Measurements from ENCODE around the gene C1QB. TPM values are rescaled to one million over a fixed set of nuclear protein-coding genes. Genes with fewer than 3 reads are reported as not detected.

C1QB gene
- total and polyA plus RNA-seq, 5 donors from 2014 or later: not detected

DNA sequence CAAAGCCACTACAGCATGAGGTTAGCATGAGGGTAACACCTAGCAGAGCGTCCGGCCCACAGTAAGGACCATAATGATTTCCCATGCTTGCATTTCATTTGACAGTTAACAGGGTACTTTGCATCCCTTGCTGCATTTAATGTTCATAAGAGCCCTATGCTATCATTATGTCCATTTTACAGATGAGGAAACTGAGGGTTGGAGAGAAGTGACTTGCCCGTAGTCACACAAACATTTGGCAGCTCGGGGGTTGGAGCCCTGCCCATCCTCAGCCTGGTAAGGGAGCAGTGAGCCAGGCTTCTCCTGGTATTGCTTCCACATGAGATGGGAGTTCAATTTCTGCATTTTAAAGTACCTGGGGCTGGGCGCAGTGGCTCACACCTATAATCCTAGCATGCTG, 41.1 kb downstream of the C1QB start:
- Mint-ChIP-seq H3K27ac (no peak overlapping the region), H3K4me1 (no peaks in the 10 kb centered on the region), H3K36me3 (no peaks in the 10 kb centered on the region), H3K9me3 (no peaks in the 10 kb centered on the region), H3K27me3 (no peaks in the 10 kb centered on the region), H3K4me3 (no peak overlapping the region)
- no peak overlapping the region for H3K27ac ChIP-seq (ENCODE audit: insufficient read depth, low read length, poor library complexity, severe bottlenecking)
- no peak overlapping the region for H3K4me3 ChIP-seq (ENCODE audit: low read depth, low read length)
- no peaks in the 10 kb centered on the region for H3K27me3 ChIP-seq (ENCODE audit: control insufficient read depth, insufficient read depth, low read length)
- no peaks in the 10 kb centered on the region for H3K9me3 ChIP-seq (ENCODE audit: control insufficient read depth in 2 of 2, low read length in 2 of 2)
- ATAC-seq (ENCODE audit: low read depth in 2 of 2) (no peak), DNase-seq (no peak)
- no peaks in the 10 kb centered on the region for H3K36me3 ChIP-seq (ENCODE audit: control insufficient read depth, insufficient read depth, low read length)
- no peaks in the 10 kb centered on the region for H3K4me1 ChIP-seq (ENCODE audit: control insufficient read depth, insufficient read depth, low read length, poor library complexity, severe bottlenecking)

DNA sequence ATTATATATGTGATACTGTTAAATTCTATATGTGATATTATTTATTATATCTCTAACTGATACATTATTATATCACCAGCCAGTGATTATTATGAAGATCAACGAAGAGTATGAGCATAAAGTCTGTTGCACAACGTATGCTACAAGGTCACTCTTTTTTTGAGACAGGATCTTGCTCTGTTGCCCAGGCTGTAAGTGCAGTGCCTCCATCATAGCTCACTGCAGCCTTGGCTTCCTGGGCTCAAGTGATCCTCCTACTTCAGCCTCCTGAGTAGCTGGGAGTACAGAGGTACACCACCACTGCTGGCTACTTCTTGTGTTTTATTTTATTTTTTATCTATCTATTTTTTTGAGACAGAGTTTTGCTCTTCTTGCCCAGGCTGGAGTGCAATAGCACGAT, 43.6 kb downstream of the C1QB start:
- no peaks in the 10 kb centered on the region for H3K36me3 Mint-ChIP-seq
- Histone ChIP-seq H3K4me1 (ENCODE audit: control insufficient read depth, insufficient read depth, low read length, poor library complexity, severe bottlenecking) (no peaks in the 10 kb centered on the region), H3K4me3 (ENCODE audit: low read depth, low read length) (no peak overlapping the region), H3K27me3 (ENCODE audit: control insufficient read depth, insufficient read depth, low read length) (no peaks in the 10 kb centered on the region), H3K9me3 (ENCODE audit: control insufficient read depth in 2 of 2, low read length in 2 of 2) (no peaks in the 10 kb centered on the region), H3K27ac (ENCODE audit: insufficient read depth, low read length, poor library complexity, severe bottlenecking) (no peak overlapping the region), H3K36me3 (ENCODE audit: control insufficient read depth, insufficient read depth, low read length) (no peaks in the 10 kb centered on the region)
- no peak overlapping the region for H3K27ac Mint-ChIP-seq
- DNase-seq: no peak
- no peak overlapping the region for H3K4me3 Mint-ChIP-seq
- H3K9me3 Mint-ChIP-seq: no peaks in the 10 kb centered on the region
- ATAC-seq (ENCODE audit: low read depth in 2 of 2): no peak
- H3K4me1 Mint-ChIP-seq: no peaks in the 10 kb centered on the region
- no peaks in the 10 kb centered on the region for H3K27me3 Mint-ChIP-seq

DNA sequence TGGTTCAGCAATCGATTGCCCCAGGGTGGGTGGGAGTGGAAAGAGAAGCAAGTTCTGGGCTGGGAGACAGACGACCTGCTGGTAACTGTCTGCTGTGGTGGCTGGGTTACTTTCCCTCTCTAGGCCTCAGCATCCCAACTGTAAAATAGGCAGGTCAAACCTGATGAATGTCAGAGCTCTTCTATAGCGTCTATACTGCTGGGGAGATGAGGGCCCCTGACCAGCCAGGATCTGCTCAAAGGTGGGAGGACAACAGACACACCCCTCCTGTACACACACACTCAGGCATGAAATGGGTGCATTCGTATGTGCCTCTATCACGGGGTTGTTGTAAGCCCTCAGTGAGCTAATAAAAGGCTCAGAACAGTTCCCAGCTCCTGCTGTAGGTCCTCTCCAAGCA, 44.9 kb downstream of the C1QB start:
- Histone ChIP-seq H3K27me3 (ENCODE audit: control insufficient read depth, insufficient read depth, low read length) (no peaks in the 10 kb centered on the region), H3K9me3 (ENCODE audit: control insufficient read depth in 2 of 2, low read length in 2 of 2) (no peaks in the 10 kb centered on the region), H3K4me1 (ENCODE audit: control insufficient read depth, insufficient read depth, low read length, poor library complexity, severe bottlenecking) (no peaks in the 10 kb centered on the region), H3K4me3 (ENCODE audit: low read depth, low read length) (no peak overlapping the region), H3K27ac (ENCODE audit: insufficient read depth, low read length, poor library complexity, severe bottlenecking) (no peak overlapping the region), H3K36me3 (ENCODE audit: control insufficient read depth, insufficient read depth, low read length) (no peaks in the 10 kb centered on the region)
- Mint-ChIP-seq H3K4me1 (no peaks in the 10 kb centered on the region), H3K27me3 (no peaks in the 10 kb centered on the region), H3K36me3 (no peaks in the 10 kb centered on the region), H3K27ac (no peak overlapping the region), H3K4me3 (no peak overlapping the region), H3K9me3 (no peaks in the 10 kb centered on the region)
- DNase-seq (no peak), ATAC-seq (ENCODE audit: low read depth in 2 of 2) (no peak)

DNA sequence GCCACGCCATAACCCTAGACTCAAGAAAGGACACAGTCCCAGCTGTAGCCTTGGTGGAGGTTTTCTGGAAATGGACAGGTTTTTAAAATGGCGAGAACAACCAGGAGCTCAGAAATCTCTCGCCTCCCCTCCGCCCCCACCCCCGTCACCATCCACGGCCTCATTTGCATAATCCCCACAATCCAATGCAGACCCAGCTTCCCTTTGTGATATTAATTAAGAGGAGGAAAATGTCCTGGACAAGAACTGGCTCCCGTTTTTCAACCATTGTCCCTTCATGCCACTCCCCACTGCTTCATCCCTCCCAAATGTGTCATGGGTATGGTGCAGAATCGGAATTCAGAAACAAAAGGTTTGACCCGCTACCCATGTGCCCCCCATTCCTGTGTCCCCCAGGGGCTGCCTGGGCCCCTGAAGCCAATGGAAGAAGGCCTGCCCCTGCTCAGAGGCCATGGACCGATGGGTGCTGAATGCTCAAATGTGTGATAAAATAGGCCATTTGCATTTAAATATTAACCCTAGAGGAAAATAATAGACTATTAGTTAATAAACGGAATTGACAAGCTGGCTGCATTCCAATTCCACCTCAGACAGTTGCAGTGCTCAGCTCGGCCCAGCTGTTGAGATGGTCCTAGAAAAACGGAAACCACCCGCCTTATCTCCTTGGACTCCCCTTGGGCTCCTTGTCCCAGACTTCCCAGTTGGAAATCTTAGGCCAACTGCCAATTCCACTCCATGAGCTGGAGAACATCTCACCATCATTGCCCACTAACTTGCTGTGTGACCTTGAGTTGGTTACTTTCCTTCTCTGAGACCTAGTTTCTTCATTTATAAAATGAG, 46.9 kb downstream of the C1QB start:
- H3K36me3 ChIP-seq (ENCODE audit: control insufficient read depth, insufficient read depth, low read length): no peaks in the 10 kb centered on the region
- no peak for DNase-seq
- no peak overlapping the region for H3K4me3 Mint-ChIP-seq
- no peak overlapping the region for H3K4me3 ChIP-seq (ENCODE audit: low read depth, low read length)
- H3K27ac ChIP-seq (ENCODE audit: insufficient read depth, low read length, poor library complexity, severe bottlenecking): no peak overlapping the region
- H3K36me3 Mint-ChIP-seq: no peaks in the 10 kb centered on the region
- no peaks in the 10 kb centered on the region for H3K9me3 Mint-ChIP-seq
- H3K27me3 ChIP-seq (ENCODE audit: control insufficient read depth, insufficient read depth, low read length): no peaks in the 10 kb centered on the region
- H3K27ac Mint-ChIP-seq: peak overlapping the region in 1 of 3 donors; percentile 80
- no peaks in the 10 kb centered on the region for H3K9me3 ChIP-seq (ENCODE audit: control insufficient read depth in 2 of 2, low read length in 2 of 2)
- no peak for ATAC-seq (ENCODE audit: low read depth in 2 of 2)
- H3K4me1 Mint-ChIP-seq: no peaks in the 10 kb centered on the region
- H3K4me1 ChIP-seq (ENCODE audit: control insufficient read depth, insufficient read depth, low read length, poor library complexity, severe bottlenecking): no peaks in the 10 kb centered on the region
- H3K27me3 Mint-ChIP-seq: peaks cover 10% of the 10 kb centered on the region

DNA sequence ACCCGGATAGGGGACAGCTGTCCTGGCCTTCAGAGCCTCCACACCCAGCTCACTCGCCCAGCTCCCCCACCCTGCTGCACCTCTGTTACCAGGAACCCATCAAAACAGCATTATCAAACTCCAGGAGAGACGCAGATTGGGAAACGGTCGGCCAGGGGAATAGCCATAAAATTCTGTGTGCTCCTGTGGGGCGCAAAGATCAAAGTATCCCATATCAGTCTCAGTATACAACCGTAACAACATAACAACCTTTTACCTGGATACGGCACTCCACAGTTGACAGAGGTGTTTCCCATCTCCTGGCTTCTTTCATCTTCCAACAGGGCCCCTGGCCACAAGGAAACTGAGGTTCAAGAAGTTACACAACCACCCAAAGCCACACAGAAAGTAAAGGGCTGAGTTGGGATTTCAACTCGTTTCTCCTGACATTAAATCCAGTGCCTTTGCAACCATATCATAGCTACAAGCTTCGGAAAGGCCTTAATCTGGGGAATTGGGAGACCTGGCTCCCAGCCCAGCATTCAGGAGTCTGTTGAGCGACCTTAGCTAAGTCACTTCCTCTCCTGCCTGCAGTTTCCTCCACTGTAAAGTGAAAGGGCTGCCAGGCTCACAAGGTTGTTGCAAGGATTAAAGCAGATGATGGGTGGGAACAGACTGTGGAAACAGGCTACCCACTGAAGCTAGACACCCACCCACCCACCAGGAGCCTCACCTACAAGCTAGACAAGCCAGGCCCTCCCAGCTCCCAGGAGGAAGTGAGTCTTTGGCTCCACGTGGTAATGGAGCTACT, 49.5 kb downstream of the C1QB start:
- no peaks in the 10 kb centered on the region for H3K27me3 ChIP-seq (ENCODE audit: control insufficient read depth, insufficient read depth, low read length)
- peaks cover 16% of the 10 kb centered on the region for H3K27me3 Mint-ChIP-seq
- H3K27ac Mint-ChIP-seq: no peak overlapping the region

DNA sequence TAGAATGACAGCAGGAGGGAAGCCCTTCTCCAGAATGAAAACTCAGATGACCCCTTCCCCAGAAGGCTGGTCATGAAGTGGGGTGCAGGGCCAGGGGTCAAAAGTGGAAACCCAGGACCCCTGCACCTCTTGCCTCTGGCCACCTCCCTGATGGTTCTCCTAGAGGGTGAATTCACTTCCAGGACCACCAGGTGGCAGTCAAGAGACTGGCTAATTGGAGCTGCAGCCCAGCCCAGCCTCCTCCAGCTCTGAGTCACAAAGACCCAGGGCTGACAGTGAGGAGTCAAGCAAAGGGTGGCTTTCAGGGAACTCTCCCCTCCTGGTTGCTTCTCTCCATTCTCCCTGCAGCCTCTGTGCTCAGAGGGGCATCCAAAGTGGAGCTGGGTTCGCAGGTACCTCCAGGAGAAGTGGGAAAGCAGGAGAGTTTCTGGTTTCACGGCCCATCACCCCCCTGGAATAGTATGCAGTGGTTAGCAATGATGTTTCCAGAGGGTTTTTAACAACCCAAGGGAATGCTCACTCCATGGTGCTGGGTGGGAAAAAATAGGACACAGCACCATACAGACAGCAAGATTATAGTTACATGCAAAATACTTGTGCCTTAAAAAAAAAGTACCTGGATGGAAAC, 51.5 kb downstream of the C1QB start:
- no peak overlapping the region for H3K27ac Mint-ChIP-seq
- no peaks in the 10 kb centered on the region for H3K9me3 Mint-ChIP-seq

More for the DNA sequence above, 49.5 kb downstream of the C1QB start:
- DNase-seq: no peak
- Mint-ChIP-seq H3K36me3 (no peaks in the 10 kb centered on the region), H3K4me3 (no peak overlapping the region), H3K4me1 (no peaks in the 10 kb centered on the region), H3K9me3 (no peaks in the 10 kb centered on the region)
- H3K36me3 ChIP-seq (ENCODE audit: control insufficient read depth, insufficient read depth, low read length): no peaks in the 10 kb centered on the region
- no peaks in the 10 kb centered on the region for H3K4me1 ChIP-seq (ENCODE audit: control insufficient read depth, insufficient read depth, low read length, poor library complexity, severe bottlenecking)
- no peaks in the 10 kb centered on the region for H3K9me3 ChIP-seq (ENCODE audit: control insufficient read depth in 2 of 2, low read length in 2 of 2)
- no peak overlapping the region for H3K27ac ChIP-seq (ENCODE audit: insufficient read depth, low read length, poor library complexity, severe bottlenecking)
- ATAC-seq (ENCODE audit: low read depth in 2 of 2): no peak
- no peak overlapping the region for H3K4me3 ChIP-seq (ENCODE audit: low read depth, low read length)

DNA sequence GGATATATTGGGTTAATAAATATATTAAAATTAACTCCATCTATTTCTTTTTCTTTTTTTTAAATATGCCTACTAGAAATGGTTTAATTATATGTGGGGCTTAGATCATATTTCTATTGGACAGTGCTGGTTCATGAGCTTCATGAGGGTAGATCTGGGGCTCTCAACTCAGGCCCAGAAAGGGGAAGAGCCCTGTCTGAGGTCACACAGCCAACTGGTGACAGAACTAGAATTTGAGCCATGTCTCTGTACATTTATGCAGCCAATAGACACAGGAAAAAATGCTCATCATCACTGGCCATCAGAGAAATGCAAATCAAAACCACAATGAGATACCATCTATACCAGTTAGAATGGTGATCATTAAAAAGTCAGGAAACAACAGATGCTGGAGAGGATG, 52.5 kb downstream of the C1QB start:
- peaks cover 0 to 5% (median 0%) of the 10 kb centered on the region in 4 donors for H3K4me1 Mint-ChIP-seq
- H3K27me3 ChIP-seq (ENCODE audit: control insufficient read depth, insufficient read depth, low read length): peaks cover 2% of the 10 kb centered on the region
- no peak for DNase-seq
- H3K4me3 ChIP-seq (ENCODE audit: low read depth, low read length): no peak overlapping the region
- H3K27me3 Mint-ChIP-seq: peaks cover 38% of the 10 kb centered on the region
- H3K9me3 Mint-ChIP-seq: no peaks in the 10 kb centered on the region
- H3K36me3 Mint-ChIP-seq: no peaks in the 10 kb centered on the region
- H3K27ac Mint-ChIP-seq: no peak overlapping the region
- H3K36me3 ChIP-seq (ENCODE audit: control insufficient read depth, insufficient read depth, low read length): no peaks in the 10 kb centered on the region
- no peaks in the 10 kb centered on the region for H3K9me3 ChIP-seq (ENCODE audit: control insufficient read depth in 2 of 2, low read length in 2 of 2)
- H3K4me1 ChIP-seq (ENCODE audit: control insufficient read depth, insufficient read depth, low read length, poor library complexity, severe bottlenecking): no peaks in the 10 kb centered on the region
- H3K4me3 Mint-ChIP-seq: no peak overlapping the region
- no peak overlapping the region for H3K27ac ChIP-seq (ENCODE audit: insufficient read depth, low read length, poor library complexity, severe bottlenecking)
- no peak for ATAC-seq (ENCODE audit: low read depth in 2 of 2)

More for the DNA sequence above, 51.5 kb downstream of the C1QB start:
- Histone ChIP-seq H3K4me1 (ENCODE audit: control insufficient read depth, insufficient read depth, low read length, poor library complexity, severe bottlenecking) (no peaks in the 10 kb centered on the region), H3K4me3 (ENCODE audit: low read depth, low read length) (no peak overlapping the region), H3K9me3 (ENCODE audit: control insufficient read depth in 2 of 2, low read length in 2 of 2) (no peaks in the 10 kb centered on the region), H3K27ac (ENCODE audit: insufficient read depth, low read length, poor library complexity, severe bottlenecking) (no peak overlapping the region), H3K36me3 (ENCODE audit: control insufficient read depth, insufficient read depth, low read length) (no peaks in the 10 kb centered on the region), H3K27me3 (ENCODE audit: control insufficient read depth, insufficient read depth, low read length) (no peaks in the 10 kb centered on the region)
- Mint-ChIP-seq H3K36me3 (no peaks in the 10 kb centered on the region), H3K27me3 (peaks cover 33% of the 10 kb centered on the region), H3K4me3 (no peak overlapping the region), H3K4me1 (peaks cover 0 to 3% (median 0%) of the 10 kb centered on the region in 4 donors)
- peak; percentile 34 to 67 (median 40) for DNase-seq
- ATAC-seq (ENCODE audit: low read depth in 2 of 2): peak; percentile 75 to 90

Measured in CD4-positive, CD25-positive, alpha-beta regulatory T cell (primary cell).